ENCODE measurements around the gene UBE2S. TPM values are rescaled to one million over a fixed set of nuclear protein-coding genes. Genes with fewer than 3 reads are reported as not detected.
A peak's percentile ranks its signal among the peaks of the same experiment; 100 is the strongest.
"Not testable (repeated sequence)": the region's sequence is repeated elsewhere in the genome, so short reads cannot be mapped to it uniquely, and the experiment has no call there.

Gene UBE2S
- total RNA-seq, 1 donor from 2014 or later = 38.2 TPM

DNA sequence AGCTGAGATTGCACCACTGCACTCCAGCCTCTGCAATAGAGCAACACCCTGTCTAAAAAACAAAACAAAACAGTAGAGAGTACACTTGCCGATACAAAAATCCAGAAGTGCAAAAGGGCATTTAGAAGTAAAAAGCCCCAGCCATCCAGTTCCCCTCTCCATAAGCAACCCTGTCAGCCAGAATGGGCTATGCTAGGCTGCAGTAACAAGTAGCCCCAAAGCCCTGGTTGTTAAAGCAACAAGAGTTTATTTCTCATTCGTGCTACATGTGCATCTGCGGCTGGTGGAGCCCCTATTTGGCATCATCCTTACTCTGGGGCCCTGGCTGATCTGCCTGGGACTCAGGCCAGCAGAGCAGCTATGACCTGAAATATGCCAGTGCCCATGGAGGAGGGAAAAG, 16.9 kb upstream of the UBE2S start:
- H3K4me3 ChIP-seq (ENCODE audit: low read depth, low read length) = no peak overlapping the region
- no peaks in the 10 kb centered on the region for H3K36me3 ChIP-seq (ENCODE audit: control insufficient read depth, insufficient read depth, low read length)
- FAIRE-seq (no peak), DNase-seq (ENCODE audit: low read depth) (no peak)
- H3K27me3 ChIP-seq (ENCODE audit: control insufficient read depth, insufficient read depth, low read length) = no peaks in the 10 kb centered on the region
- TF ChIP-seq, protein P1, sequence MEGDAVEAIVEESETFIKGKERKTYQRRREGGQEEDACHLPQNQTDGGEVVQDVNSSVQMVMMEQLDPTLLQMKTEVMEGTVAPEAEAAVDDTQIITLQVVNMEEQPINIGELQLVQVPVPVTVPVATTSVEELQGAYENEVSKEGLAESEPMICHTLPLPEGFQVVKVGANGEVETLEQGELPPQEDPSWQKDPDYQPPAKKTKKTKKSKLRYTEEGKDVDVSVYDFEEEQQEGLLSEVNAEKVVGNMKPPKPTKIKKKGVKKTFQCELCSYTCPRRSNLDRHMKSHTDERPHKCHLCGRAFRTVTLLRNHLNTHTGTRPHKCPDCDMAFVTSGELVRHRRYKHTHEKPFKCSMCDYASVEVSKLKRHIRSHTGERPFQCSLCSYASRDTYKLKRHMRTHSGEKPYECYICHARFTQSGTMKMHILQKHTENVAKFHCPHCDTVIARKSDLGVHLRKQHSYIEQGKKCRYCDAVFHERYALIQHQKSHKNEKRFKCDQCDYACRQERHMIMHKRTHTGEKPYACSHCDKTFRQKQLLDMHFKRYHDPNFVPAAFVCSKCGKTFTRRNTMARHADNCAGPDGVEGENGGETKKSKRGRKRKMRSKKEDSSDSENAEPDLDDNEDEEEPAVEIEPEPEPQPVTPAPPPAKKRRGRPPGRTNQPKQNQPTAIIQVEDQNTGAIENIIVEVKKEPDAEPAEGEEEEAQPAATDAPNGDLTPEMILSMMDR (IDR thresholded peaks at IDR 0.05; ENCODE audit: insufficient read depth, low read length, severe bottlenecking) = no peak

DNA sequence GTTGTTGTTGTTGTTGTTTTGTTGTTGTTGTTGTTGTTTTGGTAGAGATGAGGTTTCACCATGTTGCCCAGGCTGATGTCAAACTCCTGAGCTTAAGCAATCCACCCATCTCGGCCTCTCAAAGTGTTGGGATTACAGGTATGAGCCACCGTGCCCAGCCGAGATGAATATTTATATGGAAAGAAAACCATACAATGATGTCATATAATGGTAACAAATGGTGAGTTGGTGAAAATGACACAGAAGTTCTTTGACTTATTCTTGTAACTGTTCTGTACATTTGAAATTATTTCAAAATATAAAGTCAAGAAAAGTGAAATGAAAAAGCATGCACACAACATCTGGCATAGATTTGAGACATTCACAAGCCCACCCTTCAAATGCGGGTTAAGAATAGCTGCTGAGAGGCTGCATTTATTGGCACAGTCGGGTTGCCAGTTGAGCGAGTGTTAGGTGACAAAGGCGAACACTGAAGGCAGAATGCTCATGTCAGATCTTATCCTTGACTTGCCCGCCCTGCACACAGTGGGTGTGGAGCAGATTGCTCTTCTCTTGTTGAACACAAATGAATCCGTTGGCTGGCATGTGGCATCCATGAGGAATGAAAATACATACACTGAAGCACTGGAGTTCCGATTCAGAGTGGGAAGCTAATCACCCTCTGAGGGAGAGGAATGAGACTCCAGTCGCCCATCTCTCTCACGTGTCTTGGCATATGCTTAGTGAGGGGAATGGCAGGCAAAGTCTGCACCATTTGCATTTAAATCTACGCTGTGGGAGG, 15.8 kb upstream of the UBE2S start:
- Histone ChIP-seq H3K4me3 (ENCODE audit: low read depth, low read length) (no peak overlapping the region), H3K27me3 (ENCODE audit: control insufficient read depth, insufficient read depth, low read length) (no peaks in the 10 kb centered on the region), H3K36me3 (ENCODE audit: control insufficient read depth, insufficient read depth, low read length) (no peaks in the 10 kb centered on the region)
- FAIRE-seq (no peak), DNase-seq (ENCODE audit: low read depth) (no peak)
- TF ChIP-seq, protein P1 (IDR thresholded peaks at IDR 0.05; ENCODE audit: insufficient read depth, low read length, severe bottlenecking) = no peak

DNA sequence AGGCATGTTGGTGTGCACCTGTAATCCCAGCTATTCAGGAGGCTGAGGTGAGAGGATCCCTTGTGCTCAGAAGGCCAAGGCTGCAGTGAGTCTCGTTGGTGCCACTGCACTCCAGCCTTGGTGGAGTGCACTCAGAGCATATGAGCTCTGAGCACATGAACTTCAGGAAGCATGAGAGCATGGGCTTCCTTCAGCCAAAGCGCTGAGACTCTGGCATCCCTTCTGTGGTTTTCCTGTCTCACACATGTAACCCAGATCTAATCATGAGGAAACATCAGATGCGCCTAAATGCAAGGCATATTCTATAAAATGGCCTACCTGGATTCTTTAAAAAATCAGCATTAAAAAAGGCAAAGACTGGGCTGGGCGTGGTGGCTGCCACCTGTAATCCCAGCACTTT, 13.7 kb upstream of the UBE2S start:
- not testable (repeated sequence) for H3K4me3 ChIP-seq (ENCODE audit: low read depth, low read length); H3K27me3 ChIP-seq (ENCODE audit: control insufficient read depth, insufficient read depth, low read length); DNase-seq (ENCODE audit: low read depth); H3K36me3 ChIP-seq (ENCODE audit: control insufficient read depth, insufficient read depth, low read length); FAIRE-seq

DNA sequence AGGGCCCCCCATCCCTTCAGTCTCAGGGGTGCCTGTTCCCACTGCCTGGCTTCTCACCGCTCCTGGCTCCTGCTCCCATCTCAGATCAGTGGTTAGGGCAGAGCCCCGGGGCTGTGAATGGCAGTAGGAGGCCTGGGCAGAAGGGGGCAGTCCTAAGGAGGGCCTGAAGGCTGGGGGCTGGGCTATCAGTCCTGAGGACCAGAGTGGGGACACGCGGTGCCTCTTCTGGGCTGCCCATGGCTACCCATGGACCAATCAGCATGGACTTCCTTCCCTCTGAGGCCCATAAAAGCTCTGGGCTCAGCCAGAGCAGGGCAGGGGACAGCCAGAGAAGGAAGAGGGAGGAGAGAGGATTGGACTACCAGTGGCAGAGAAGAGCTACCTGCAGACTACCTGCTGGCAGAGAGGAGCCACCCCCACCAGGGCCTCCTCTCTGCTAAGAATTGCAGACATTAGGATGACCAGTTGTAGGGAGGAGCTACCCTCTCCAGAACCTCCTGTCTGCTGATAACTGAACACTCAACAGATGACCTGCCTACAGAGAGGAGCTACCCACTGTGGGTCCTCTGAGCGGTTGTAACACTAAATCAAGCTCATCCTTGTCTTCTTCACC, 12.1 kb upstream of the UBE2S start:
- TF ChIP-seq, protein P1 (IDR thresholded peaks at IDR 0.05; ENCODE audit: insufficient read depth, low read length, severe bottlenecking) = no peak
- no peaks in the 10 kb centered on the region for H3K27me3 ChIP-seq (ENCODE audit: control insufficient read depth, insufficient read depth, low read length)
- FAIRE-seq (no peak), DNase-seq (ENCODE audit: low read depth) (no peak)
- no peaks in the 10 kb centered on the region for H3K36me3 ChIP-seq (ENCODE audit: control insufficient read depth, insufficient read depth, low read length)
- H3K4me3 ChIP-seq (ENCODE audit: low read depth, low read length) = no peak overlapping the region

DNA sequence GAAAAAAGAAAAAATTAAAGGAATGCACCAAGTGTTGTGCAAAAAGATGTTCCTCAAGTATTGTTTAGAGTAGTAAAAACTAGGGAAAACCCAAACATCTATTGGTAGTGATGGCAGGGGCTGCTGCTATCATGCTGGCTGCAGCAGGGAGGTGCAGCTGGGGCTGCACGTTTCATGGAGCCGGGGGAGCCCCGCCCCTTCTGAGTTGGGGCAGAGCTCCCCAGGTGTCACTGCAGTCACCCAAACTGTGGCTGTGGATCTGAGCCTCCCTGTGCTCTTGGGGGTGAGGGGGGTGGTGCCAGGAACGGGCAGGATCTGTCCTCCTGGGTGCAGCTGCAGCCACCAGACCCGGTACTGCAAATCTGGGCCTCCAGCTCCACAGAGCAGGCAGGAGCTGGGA, 11.5 kb upstream of the UBE2S start:
- DNase-seq (ENCODE audit: low read depth) = no peak
- TF ChIP-seq, protein P1 (IDR thresholded peaks at IDR 0.05; ENCODE audit: insufficient read depth, low read length, severe bottlenecking) = no peak
- H3K27me3 ChIP-seq (ENCODE audit: control insufficient read depth, insufficient read depth, low read length) = no peaks in the 10 kb centered on the region
- no peaks in the 10 kb centered on the region for H3K36me3 ChIP-seq (ENCODE audit: control insufficient read depth, insufficient read depth, low read length)
- H3K4me3 ChIP-seq (ENCODE audit: low read depth, low read length) = no peak overlapping the region
- FAIRE-seq = no peak

DNA sequence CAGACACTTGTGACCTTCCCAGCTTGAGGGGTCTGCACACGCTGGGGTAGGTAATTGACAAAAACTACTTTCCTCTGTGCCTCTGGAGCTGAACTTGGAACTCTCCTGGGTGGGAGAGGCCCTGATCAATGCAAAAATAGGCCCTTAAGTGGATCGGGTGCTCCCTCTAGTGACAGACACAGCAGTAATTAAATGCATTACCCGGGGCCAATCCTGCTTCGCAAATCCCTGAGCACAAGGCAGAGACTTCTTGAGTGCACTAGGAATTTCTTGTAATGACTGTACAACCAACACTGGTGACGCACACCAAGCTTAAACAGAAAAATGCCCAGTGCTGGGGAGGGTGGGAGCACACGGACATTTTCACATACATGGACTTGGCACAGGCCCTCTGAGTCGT, 10.6 kb upstream of the UBE2S start:
- no peak overlapping the region for H3K4me3 ChIP-seq (ENCODE audit: low read depth, low read length)
- H3K36me3 ChIP-seq (ENCODE audit: control insufficient read depth, insufficient read depth, low read length) = no peaks in the 10 kb centered on the region
- DNase-seq (ENCODE audit: low read depth) = peak; percentile 73
- TF ChIP-seq, protein P1 (IDR thresholded peaks at IDR 0.05; ENCODE audit: insufficient read depth, low read length, severe bottlenecking) = peak; percentile 69
- no peaks in the 10 kb centered on the region for H3K27me3 ChIP-seq (ENCODE audit: control insufficient read depth, insufficient read depth, low read length)
- no peak for FAIRE-seq
